Glutamatergic neuron (in vitro differentiated cells): ENCODE results near the gene ENTR1. TPM values are rescaled to one million over a fixed set of nuclear protein-coding genes. Genes with fewer than 3 reads are reported as not detected.

Experiments used
- DNase-seq: peaks from one replicate; pipeline ENCODE4 v3.0.0; 2022
- H3K27ac Mint-ChIP-seq: one replicate; pipeline ENCODE4 v1.8.0; 2020; ENCODE audit warnings: mild to moderate bottlenecking, mixed read lengths, inconsistent platforms; ENCODE audit not compliant: unreplicated experiment
- H3K27me3 Mint-ChIP-seq: one replicate; pipeline ENCODE4 v1.8.0; 2020; ENCODE audit warnings: mild to moderate bottlenecking, moderate library complexity, mixed read lengths, inconsistent platforms; ENCODE audit not compliant: unreplicated experiment
- H3K36me3 Mint-ChIP-seq: one replicate; pipeline ENCODE4 v1.8.0; 2020; ENCODE audit warnings: mild to moderate bottlenecking, mixed read lengths, inconsistent platforms; ENCODE audit not compliant: unreplicated experiment
- H3K4me1 Mint-ChIP-seq: one replicate; pipeline ENCODE4 v1.8.0; 2020; ENCODE audit warnings: mild to moderate bottlenecking, low read depth, mixed read lengths, inconsistent platforms; ENCODE audit not compliant: unreplicated experiment
- H3K4me3 Mint-ChIP-seq: one replicate; pipeline ENCODE4 v1.8.0; 2020; ENCODE audit warnings: mild to moderate bottlenecking, mixed read lengths, inconsistent platforms; ENCODE audit not compliant: unreplicated experiment
- H3K9me3 Mint-ChIP-seq: one replicate; pipeline ENCODE4 v1.8.0; 2020; ENCODE audit warnings: mild to moderate bottlenecking, moderate library complexity, mixed read lengths, inconsistent platforms; ENCODE audit not compliant: unreplicated experiment
- total RNA-seq: library from RNA; stranded (reverse); fragmentation: NEBNext Ultra II Directional; extraction: Animal tissue kit (Norgen Biotek cat#: 25700); gene quantifications from one replicate; pipeline ENCODE4 v1.2.1, GENCODE V29; 2021; ENCODE audit not compliant: unreplicated experiment
- TF ChIP-seq, protein P1 (sequence below): fragments of 200-600 bp; sonication (generic); IDR thresholded peaks from one replicate; pipeline ENCODE4 v1.5.0; 2021; ENCODE audit not compliant: partially characterized antibody, unreplicated experiment

ENTR1 gene
- total RNA-seq, 1 donor from 2014 or later: 61.2 TPM

DNA sequence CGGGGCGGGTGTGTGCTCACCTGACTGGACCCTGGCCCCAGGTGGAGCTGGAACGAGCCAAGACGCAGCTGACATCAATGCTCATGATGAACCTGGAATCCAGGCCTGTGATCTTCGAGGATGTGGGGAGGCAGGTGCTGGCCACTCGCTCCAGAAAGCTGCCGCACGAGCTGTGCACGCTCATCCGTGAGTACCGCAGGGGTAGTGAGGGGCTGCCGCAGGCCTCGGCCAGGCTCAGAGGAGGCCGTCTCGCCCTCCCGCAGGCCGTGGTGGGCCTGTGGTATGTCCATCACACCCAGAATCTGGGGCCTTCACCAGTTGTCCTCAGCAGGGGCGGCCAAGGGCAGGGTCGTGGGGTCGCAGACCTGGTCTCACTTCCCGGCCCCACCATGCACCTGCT is 11.4 kb upstream of the ENTR1 start:
- TF ChIP-seq, protein P1, sequence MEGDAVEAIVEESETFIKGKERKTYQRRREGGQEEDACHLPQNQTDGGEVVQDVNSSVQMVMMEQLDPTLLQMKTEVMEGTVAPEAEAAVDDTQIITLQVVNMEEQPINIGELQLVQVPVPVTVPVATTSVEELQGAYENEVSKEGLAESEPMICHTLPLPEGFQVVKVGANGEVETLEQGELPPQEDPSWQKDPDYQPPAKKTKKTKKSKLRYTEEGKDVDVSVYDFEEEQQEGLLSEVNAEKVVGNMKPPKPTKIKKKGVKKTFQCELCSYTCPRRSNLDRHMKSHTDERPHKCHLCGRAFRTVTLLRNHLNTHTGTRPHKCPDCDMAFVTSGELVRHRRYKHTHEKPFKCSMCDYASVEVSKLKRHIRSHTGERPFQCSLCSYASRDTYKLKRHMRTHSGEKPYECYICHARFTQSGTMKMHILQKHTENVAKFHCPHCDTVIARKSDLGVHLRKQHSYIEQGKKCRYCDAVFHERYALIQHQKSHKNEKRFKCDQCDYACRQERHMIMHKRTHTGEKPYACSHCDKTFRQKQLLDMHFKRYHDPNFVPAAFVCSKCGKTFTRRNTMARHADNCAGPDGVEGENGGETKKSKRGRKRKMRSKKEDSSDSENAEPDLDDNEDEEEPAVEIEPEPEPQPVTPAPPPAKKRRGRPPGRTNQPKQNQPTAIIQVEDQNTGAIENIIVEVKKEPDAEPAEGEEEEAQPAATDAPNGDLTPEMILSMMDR: no peak
- no peak for DNase-seq
- no peak overlapping the region for H3K4me3 Mint-ChIP-seq
- H3K9me3 Mint-ChIP-seq: no peaks in the 10 kb centered on the region
- no peaks in the 10 kb centered on the region for H3K4me1 Mint-ChIP-seq
- H3K36me3 Mint-ChIP-seq: no peaks in the 10 kb centered on the region
- H3K27ac Mint-ChIP-seq: no peak overlapping the region
- H3K27me3 Mint-ChIP-seq: no peaks in the 10 kb centered on the region

DNA sequence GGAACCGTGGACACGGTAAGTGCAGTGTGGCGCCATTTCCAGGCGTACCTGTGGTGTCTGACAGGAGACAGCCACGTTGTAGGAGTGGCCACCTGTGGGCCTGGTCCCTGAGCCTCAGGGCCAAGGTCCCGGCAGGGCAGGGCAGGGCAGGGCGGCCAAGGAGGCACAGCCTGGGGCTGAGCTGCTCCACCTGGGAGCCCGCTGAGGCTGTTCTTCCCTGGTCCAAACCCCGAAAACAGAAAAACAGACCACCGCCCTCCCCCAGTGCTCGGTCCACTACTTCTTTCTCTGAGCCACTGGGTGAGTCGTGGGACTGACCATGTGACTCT is 8.6 kb upstream of the ENTR1 start:
- Mint-ChIP-seq H3K36me3 (no peaks in the 10 kb centered on the region), H3K27ac (no peak overlapping the region)
- TF ChIP-seq, protein P1: no peak

DNA sequence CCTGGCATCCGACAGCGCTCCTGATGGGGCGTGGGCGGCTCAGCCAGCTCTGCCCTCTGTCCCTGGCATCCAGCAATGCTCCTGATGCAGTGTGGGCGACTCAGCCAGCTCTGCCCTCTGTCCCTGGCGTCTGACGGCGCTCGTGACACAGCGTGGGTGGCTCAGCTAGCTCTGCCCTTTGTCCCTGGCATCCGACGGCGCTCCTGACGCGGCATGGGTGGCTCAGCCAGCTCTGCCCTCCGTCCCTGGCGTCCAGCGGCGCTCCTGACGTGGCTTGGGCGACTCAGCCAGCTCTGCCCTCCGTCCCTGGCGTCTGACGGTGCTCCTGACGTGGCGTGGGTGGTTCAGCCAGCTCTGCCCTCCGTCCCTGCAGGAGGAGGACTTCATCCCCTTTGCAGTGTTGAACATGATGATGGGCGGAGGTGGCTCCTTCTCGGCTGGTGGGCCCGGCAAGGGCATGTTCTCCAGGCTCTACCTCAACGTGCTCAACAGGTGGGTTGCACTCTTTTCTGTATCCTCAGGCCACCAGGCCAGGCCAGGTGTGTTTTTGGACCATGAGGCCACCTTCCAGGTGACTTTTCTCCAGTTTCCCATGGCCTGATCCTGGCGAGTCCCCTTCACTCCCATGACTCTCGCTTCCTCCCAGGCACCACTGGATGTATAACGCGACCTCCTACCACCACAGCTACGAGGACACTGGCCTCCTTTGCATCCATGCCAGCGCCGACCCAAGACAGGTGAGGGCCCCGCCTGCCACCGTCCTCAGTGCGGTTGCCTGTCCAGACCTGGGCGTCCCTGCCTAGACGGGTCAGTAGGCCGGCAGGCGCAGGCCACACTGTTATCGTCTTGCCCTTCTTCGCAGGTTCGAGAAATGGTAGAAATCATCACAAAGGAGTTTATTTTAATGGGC is 8.0 kb upstream of the ENTR1 start:
- no peak for DNase-seq

More for the DNA sequence above, 8.6 kb upstream of the ENTR1 start:
- H3K27me3 Mint-ChIP-seq: peaks cover 4% of the 10 kb centered on the region
- H3K9me3 Mint-ChIP-seq: no peaks in the 10 kb centered on the region
- H3K4me3 Mint-ChIP-seq: no peak overlapping the region
- H3K4me1 Mint-ChIP-seq: no peaks in the 10 kb centered on the region
- no peak for DNase-seq

DNA sequence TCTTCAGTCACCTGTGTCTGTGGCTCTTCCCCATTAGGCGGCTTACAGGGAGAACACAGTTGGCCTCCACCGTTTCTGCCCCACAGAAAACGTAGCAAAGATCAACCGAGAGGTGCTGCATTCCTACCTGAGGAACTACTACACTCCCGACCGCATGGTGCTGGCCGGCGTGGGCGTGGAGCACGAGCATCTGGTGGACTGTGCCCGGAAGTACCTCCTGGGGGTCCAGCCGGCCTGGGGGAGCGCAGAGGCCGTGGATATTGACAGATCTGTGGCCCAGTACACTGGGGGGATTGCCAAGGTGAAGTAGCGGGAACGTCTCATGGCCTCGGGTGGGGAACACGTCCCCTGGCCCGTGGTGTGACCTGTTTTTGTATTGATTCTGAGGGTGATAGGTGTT is 6.5 kb upstream of the ENTR1 start:
- no peak for DNase-seq
- TF ChIP-seq, protein P1: no peak
- no peak overlapping the region for H3K27ac Mint-ChIP-seq
- H3K4me1 Mint-ChIP-seq: no peaks in the 10 kb centered on the region
- H3K9me3 Mint-ChIP-seq: no peaks in the 10 kb centered on the region
- H3K27me3 Mint-ChIP-seq: peaks cover 4% of the 10 kb centered on the region
- H3K36me3 Mint-ChIP-seq: no peaks in the 10 kb centered on the region
- H3K4me3 Mint-ChIP-seq: no peak overlapping the region

More for the DNA sequence above, 8.0 kb upstream of the ENTR1 start:
- no peaks in the 10 kb centered on the region for H3K4me1 Mint-ChIP-seq
- no peaks in the 10 kb centered on the region for H3K9me3 Mint-ChIP-seq
- no peaks in the 10 kb centered on the region for H3K36me3 Mint-ChIP-seq
- no peak overlapping the region for H3K4me3 Mint-ChIP-seq
- TF ChIP-seq, protein P1: no peak
- peaks cover 4% of the 10 kb centered on the region for H3K27me3 Mint-ChIP-seq
- no peak overlapping the region for H3K27ac Mint-ChIP-seq

DNA sequence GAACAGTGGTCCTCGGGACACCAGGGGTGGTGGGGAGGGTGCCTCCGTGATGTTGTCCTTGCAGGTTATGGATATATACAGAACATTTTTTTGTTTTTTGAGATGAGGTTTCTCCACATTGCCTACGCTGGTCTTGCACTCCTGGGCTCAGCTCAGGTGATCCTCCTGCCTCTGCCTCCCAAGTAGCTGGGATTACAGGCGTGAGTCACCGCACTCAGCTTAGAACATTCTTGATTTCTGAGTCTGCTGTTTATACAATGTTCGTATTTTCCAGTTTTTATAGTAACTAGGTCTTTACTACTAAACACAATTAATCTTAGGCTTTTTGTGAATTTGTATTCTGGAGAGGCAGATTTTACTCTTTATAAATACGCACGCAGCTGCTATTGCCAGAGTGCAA is 6.0 kb upstream of the ENTR1 start:
- TF ChIP-seq, protein P1: no peak
- no peak for DNase-seq
- Mint-ChIP-seq H3K27ac (no peak overlapping the region), H3K27me3 (peaks cover 4% of the 10 kb centered on the region), H3K36me3 (no peaks in the 10 kb centered on the region), H3K9me3 (no peaks in the 10 kb centered on the region), H3K4me1 (peaks cover 1% of the 10 kb centered on the region), H3K4me3 (no peak overlapping the region)
